ENCODE data around the gene RSPH9.

RSPH9 gene

GRCh38 chr6:43710576-43710975 lies 65.7 kb downstream of the RSPH9 start:
- no peak for DNase-seq (ENCODE audit: low read depth)

- no peak for DNase-seq (ENCODE audit: low read depth)
Observed at GRCh38 chr6:43712579-43712978, 67.7 kb downstream of the RSPH9 start.

GRCh38 chr6:43713643-43714310 lies 68.9 kb downstream of the RSPH9 start:
- DNase-seq (ENCODE audit: low read depth): no peak

- DNase-seq (ENCODE audit: low read depth): no peak
Observed at GRCh38 chr6:43714311-43715055, 69.6 kb downstream of the RSPH9 start.

- no peak for DNase-seq (ENCODE audit: low read depth)
Observed at GRCh38 chr6:43715056-43715788, 70.4 kb downstream of the RSPH9 start.

GRCh38 chr6:43716099-43716498 lies 71.3 kb downstream of the RSPH9 start:
- no peak for DNase-seq (ENCODE audit: low read depth)

GRCh38 chr6:43717389-43717788 lies 72.6 kb downstream of the RSPH9 start:
- DNase-seq (ENCODE audit: low read depth): no peak

GRCh38 chr6:43717822-43718221 lies 73.0 kb downstream of the RSPH9 start:
- no peak for DNase-seq (ENCODE audit: low read depth)

GRCh38 chr6:43718387-43719105 lies 73.7 kb downstream of the RSPH9 start:
- no peak for DNase-seq (ENCODE audit: low read depth)

- no peak for DNase-seq (ENCODE audit: low read depth)
Observed at GRCh38 chr6:43719511-43719910, 74.7 kb downstream of the RSPH9 start.

- DNase-seq (ENCODE audit: low read depth): no peak
Observed at GRCh38 chr6:43720999-43721398, 76.2 kb downstream of the RSPH9 start.

All from stromal cell of bone marrow (primary cell).